ES-I3 (cell line): Measurements from ENCODE around the gene EIF4B.
"Not testable (repeated sequence)": the region's sequence is repeated elsewhere in the genome, so short reads cannot be mapped to it uniquely, and the experiment has no call there.

ENCODE experiments used
- H3K36me3 ChIP-seq: 2 replicates; pipeline ENCODE4 v1.6.1; 2013; ENCODE audit warnings: mild to moderate bottlenecking, low read length, control low read depth, moderate library complexity; ENCODE audit not compliant: insufficient read depth
- H3K4me1 ChIP-seq: 2 replicates; pipeline ENCODE4 v1.6.1; 2013; ENCODE audit warnings: mild to moderate bottlenecking, control low read depth, low read length; ENCODE audit not compliant: insufficient read depth
- H3K9ac ChIP-seq: 2 replicates; pipeline ENCODE4 v1.6.1; 2013; ENCODE audit warnings: low read depth, mild to moderate bottlenecking, low read length, moderate library complexity
- H3K9me3 ChIP-seq: 2 replicates; pipeline ENCODE4 v1.6.1; 2013; ENCODE audit warnings: mild to moderate bottlenecking, low read length, moderate library complexity; ENCODE audit not compliant: control insufficient read depth, insufficient read depth

The EIF4B gene

GRCh38 chr12:52980650-52981423 is 25.4 kb upstream of the EIF4B start:
- Histone ChIP-seq H3K36me3 (no peaks in the 10 kb centered on the region), H3K9me3 (no peaks in the 10 kb centered on the region), H3K4me1 (peaks cover 4% of the 10 kb centered on the region; the same call in 1 of the 2 replicates), H3K9ac (no peak overlapping the region)

DNA sequence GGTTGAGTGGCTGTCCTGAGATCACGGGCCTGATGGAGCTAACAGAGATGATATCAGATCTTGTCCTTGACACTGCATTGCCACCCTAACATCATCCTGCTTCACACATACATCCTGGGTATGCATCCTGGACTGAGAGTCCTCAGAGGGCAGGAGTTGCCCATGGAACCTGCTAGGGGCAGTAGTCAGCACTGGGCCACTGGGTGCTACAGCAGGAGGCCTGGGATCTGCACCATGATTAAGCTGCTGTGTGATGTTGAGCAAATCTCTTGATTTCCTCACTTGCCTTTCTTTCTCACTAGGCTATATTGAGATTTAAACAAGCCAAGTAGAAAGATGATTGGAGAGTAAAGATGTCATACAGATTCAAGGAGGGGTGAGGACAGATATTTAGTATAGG is 22.1 kb upstream of the EIF4B start:
- no peaks in the 10 kb centered on the region for H3K4me1 ChIP-seq
- H3K36me3 ChIP-seq = no peaks in the 10 kb centered on the region
- H3K9ac ChIP-seq = no peak overlapping the region

GRCh38 chr12:52988898-52989297 is 17.4 kb upstream of the EIF4B start:
- peaks cover 7% of the 10 kb centered on the region; the same call in 1 of the 2 replicates for H3K4me1 ChIP-seq
- H3K9me3 ChIP-seq = no peaks in the 10 kb centered on the region
- no peaks in the 10 kb centered on the region for H3K36me3 ChIP-seq
- no peak overlapping the region for H3K9ac ChIP-seq

More for the DNA sequence above, 22.1 kb upstream of the EIF4B start:
- no peaks in the 10 kb centered on the region for H3K9me3 ChIP-seq

- no peak overlapping the region for H3K9ac ChIP-seq
- H3K4me1 ChIP-seq = peaks cover 7% of the 10 kb centered on the region; the same call in 1 of the 2 replicates
- no peaks in the 10 kb centered on the region for H3K36me3 ChIP-seq
- no peaks in the 10 kb centered on the region for H3K9me3 ChIP-seq
Observed at GRCh38 chr12:52990206-52990605, 16.1 kb upstream of the EIF4B start.

DNA sequence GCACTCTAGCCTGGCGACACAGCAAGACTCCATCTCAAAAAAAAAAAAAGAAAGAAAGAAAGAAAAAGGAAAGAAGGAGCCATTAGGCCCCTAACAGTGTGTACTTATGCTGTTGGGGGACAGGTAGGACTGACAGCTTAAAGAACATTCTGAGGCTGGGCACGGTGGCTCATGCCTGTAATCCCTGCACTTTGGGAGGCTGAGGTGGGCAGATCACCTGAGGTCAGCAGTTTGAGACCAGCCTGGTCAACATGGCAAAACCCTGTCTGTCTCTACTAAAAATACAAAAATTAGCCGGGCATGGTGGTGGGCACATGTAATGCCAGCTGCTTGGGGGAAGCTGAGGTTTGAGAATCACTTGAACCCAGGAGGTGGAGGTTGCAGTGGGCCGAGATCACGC is 14.0 kb upstream of the EIF4B start:
- not testable (repeated sequence) for H3K9ac ChIP-seq, H3K4me1 ChIP-seq, H3K9me3 ChIP-seq, H3K36me3 ChIP-seq

- peaks cover 7% of the 10 kb centered on the region; the same call in 1 of the 2 replicates for H3K4me1 ChIP-seq
- no peaks in the 10 kb centered on the region for H3K9me3 ChIP-seq
- H3K36me3 ChIP-seq = no peaks in the 10 kb centered on the region
- H3K9ac ChIP-seq = no peak overlapping the region
Observed at GRCh38 chr12:52992699-52993557, 13.3 kb upstream of the EIF4B start.

DNA sequence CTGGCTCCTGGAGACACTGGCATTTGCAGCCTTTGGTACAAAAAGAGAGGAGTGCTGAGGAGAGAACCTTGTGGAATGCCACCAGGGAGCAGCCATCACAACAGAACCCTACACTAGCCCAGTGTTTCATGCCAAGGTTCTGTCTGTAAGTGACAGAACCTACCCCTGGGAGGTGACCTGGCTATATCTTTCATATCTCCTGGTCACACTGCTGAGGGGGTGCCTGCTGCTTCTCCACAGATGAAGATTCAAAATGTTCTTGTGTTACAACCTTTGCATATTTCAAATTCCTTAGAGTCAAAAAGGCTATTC is 12.7 kb upstream of the EIF4B start:
- peaks cover 7% of the 10 kb centered on the region; the same call in 1 of the 2 replicates for H3K4me1 ChIP-seq
- no peaks in the 10 kb centered on the region for H3K9me3 ChIP-seq
- H3K36me3 ChIP-seq = no peaks in the 10 kb centered on the region
- H3K9ac ChIP-seq = no peak overlapping the region

DNA sequence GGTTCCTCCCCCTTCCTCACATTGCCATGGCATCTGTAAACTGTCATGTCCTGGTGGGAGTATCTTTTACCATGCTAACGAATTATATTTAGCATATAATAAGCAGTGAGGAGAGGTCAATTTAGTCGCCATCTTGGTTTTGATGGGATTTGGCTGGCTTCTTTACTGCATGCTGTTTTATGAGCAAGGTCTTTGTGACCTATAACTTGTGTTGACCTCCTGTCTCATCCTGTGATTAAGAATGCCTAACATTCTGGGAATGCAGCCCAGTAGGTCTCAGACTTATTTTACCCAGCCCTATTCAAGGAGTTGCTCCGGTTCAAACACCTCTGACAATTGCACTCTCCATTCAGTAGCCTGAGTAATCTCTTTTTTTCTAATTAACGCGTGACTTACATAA is 2.1 kb upstream of the EIF4B start:
- Histone ChIP-seq H3K9ac (peak overlapping the region; percentile 100; the same call in 1 of the 2 replicates), H3K4me1 (peaks cover 10% of the 10 kb centered on the region), H3K36me3 (no peaks in the 10 kb centered on the region), H3K9me3 (no peaks in the 10 kb centered on the region)

DNA sequence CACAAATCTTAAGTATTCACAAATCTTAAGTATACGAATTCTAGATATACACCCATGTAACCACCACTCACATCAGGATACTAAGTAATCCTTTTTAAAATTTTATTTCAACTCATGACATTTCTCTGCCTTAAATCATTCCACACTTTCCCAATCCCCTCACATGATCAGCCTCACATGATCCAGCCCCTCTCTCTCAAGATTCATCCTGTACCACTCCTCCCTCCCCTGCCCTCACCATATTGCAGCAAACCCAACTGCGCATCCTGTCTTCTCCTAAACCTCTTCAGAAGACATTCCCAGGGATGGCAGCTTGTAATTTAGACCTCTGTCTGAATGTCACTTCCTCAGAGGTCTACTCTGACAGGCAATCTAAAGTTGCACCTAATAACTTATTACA is 1.7 kb upstream of the EIF4B start:
- Histone ChIP-seq H3K36me3 (no peaks in the 10 kb centered on the region), H3K9me3 (no peaks in the 10 kb centered on the region), H3K9ac (peak overlapping the region; percentile 100), H3K4me1 (peaks cover 10% of the 10 kb centered on the region)

DNA sequence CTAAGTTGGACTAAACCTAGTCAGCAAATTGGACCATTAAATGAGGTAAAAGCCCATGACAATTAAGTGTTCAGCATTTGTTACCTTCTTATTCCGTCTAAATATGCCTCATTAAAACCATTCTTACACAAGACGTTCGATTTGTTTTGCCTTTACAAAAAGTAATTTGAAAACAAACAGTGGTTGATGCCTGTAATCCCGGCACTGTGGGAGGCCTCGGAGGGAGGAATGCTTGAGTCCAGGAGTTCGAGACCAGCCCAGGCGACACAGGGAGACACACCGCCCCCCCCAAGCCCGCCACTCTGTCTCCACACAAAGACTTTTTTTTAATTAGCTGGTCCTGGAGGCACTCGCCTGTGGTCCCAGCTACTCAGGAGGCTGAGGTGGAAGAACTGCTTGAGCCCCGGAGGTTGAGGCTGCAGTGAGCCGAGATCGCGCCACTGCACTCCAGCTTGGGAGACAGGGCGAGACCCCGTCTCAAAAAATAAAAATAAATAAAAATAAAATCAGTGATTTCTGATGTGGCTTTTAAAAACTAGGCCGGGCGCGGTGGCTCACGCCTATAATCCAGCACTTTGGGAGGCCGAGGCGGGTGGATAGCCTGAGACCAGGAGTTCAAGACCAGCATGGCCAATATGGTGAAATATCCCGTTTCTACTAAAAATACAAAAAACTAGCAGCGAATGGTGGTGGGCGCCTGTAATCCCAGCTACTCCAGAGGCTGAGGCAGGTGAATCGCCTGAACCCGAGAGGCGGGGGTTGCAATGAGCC is 856 bp upstream of the EIF4B start:
- Histone ChIP-seq H3K9me3 (no peaks in the 10 kb centered on the region), H3K9ac (peak overlapping the region; percentile 100), H3K4me1 (peaks cover 13% of the 10 kb centered on the region), H3K36me3 (no peaks in the 10 kb centered on the region)

DNA sequence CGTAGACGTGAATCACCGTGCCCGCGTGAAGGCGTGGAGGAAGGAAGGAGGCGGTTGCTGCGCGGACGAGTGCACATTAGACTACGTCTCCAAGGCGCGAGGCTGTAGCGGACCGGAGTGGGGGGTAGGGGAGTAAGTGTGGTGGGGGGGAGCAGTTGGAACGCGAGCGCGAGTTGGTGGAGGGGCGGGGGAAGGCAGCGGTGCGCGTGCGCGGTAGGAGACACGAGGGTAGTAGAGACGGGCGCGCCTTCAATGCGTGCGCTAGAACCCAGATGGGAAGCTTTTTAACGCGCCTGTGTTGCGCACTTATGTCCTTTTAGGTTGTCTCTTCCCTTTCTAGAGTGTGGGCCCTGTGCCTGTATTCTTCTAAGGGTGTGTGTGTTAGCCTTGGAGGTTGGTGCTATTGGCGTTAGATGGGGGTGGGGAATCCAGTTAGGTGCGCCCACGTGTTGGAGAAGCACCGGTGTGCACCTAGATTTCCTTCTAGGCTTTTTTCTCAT is 604 bp downstream of the EIF4B start:
- Histone ChIP-seq H3K4me1 (peaks cover 17% of the 10 kb centered on the region), H3K9ac (peak overlapping the region; percentile 100), H3K9me3 (no peaks in the 10 kb centered on the region), H3K36me3 (no peaks in the 10 kb centered on the region)

DNA sequence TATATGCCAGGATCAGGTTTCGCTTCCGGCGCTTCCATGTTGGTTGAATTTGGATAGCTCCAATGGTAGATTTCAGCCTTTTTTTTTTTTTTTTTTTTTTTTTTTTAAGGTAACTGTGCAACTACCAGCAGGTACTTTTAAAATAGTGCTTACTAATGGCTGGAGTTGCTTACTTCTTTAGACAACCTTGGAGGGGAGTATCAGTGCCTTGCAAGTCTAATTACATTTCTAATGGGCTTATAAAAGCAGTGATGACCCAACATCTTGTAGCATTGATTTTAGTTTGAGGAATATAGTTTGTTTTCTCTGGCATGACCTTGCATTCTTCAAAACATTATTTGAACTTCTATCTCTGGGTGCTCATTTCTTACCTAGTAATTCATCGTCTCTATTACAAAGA is 1.1 kb downstream of the EIF4B start:
- H3K9me3 ChIP-seq = no peaks in the 10 kb centered on the region
- H3K36me3 ChIP-seq = no peaks in the 10 kb centered on the region
- peak overlapping the region; percentile 100 for H3K9ac ChIP-seq
- peaks cover 17% of the 10 kb centered on the region for H3K4me1 ChIP-seq

DNA sequence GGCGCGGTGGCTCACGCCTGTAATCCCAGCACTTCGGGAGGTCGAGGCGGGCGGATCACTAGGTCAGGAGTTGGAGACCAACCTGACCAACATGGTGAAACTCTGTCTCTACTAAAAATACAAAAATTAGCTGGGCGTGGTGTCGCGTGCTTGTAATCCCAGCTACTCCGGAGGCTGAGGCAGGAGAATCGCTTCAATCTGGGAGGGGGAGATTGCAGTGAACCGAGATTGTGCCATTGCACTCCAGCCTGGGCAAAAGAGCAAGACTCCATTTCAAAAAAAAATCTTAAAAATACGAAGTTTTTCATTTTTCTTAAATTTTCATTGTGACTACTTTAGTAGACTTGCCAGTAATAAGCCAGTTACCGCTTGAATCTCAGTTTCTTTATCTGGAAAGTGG is 2.5 kb downstream of the EIF4B start:
- H3K4me1 ChIP-seq = peaks cover 17% of the 10 kb centered on the region
- H3K9me3 ChIP-seq, H3K9ac ChIP-seq, H3K36me3 ChIP-seq: not testable (repeated sequence)

DNA sequence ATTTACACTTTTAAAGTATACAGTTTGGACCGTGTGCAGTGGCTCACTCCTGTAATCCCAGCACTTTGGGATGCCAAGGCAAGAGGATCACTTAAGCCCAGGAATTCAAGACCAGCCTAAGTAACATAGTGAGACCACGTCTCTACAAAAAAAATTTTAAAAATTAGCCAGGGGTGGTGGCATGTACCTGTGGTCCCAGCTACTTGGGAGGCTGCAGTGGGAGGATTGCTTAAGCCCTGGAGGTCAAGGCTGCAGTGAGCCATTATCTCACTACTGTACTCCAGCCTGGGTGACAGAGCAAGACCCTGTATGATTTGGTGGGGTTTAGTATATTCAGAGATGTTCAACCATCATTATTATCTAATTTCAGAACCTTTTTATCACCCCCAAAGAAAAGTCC is 4.7 kb downstream of the EIF4B start:
- Histone ChIP-seq H3K36me3 (peaks cover 5% of the 10 kb centered on the region; the same call in 1 of the 2 replicates), H3K9me3 (no peaks in the 10 kb centered on the region), H3K9ac (no peak overlapping the region), H3K4me1 (peaks cover 17% of the 10 kb centered on the region)
